ENCODE data around the gene PSME2.

PSME2 gene

GRCh38 chr14:24146978-24147760 lies 759 bp upstream of the PSME2 start, which contains the start of gene RNF31:
TSS of gene RNF31 (plus strand) at chr14:24147498. CDS start at chr14:24147699, 201 bp downstream.
- no peak for TF ChIP-seq CTCF (conservative IDR thresholded peaks at IDR 0.05; ENCODE audit: low read depth, low read length)
- peak within 1 kb of the TSS; percentile 95 for H3K4me3 ChIP-seq (ENCODE audit: low read length)
- DNase-seq (ENCODE audit: low read depth), result peak; percentile 94

- peak overlapping the region; percentile 95 for H3K4me3 ChIP-seq (ENCODE audit: low read length)
- DNase-seq (ENCODE audit: low read depth), result no peak
- TF ChIP-seq CTCF (conservative IDR thresholded peaks at IDR 0.05; ENCODE audit: low read depth, low read length), result no peak
Measured at GRCh38 chr14:24145690-24146452, 539 bp downstream of the PSME2 start.

DNA sequence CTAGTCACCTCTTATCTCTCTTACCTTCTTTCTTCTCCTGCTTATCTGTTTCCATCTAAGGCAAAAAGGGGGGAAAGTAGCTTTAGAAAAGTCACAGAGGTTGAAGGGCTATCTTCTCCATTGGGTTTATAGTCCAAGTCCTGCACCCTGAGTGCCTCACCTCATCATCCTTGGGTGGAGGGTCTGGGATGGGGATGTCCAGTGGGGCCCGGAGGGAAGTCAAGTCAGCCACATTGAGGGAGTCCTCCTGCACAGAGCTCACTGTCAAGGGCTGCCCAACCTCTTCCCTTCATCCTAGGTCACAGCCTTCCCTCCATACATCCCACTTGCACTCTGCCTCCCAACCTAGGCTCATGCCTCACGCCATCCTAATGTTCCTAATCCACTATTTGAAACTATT lies 1.2 kb downstream of the PSME2 start:
- H3K4me3 ChIP-seq (ENCODE audit: low read length), result no peak overlapping the region
- no peak for TF ChIP-seq CTCF (conservative IDR thresholded peaks at IDR 0.05; ENCODE audit: low read depth, low read length)
- DNase-seq (ENCODE audit: low read depth), result no peak

DNA sequence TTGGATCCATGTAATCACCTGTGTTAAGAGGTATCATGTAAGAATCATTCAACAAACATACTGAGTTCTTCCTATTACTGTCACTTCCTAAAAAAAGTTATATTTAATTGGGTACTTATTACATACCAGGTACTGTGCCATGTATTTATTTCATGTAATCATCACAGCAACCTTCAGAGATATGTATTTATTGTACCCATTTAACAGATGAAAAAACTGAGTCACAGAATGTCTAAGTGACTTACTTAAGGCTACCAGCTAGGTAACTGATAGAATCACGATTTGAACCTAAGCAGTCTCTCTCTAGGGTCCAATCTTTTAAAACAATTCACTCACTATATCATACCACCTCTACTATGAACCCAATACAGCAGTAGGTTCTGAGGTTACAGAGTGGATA lies 2.0 kb downstream of the PSME2 start:
- no peak for TF ChIP-seq CTCF (conservative IDR thresholded peaks at IDR 0.05; ENCODE audit: low read depth, low read length)
- DNase-seq (ENCODE audit: low read depth), result no peak
- H3K4me3 ChIP-seq (ENCODE audit: low read length), result no peak overlapping the region

- no peak for TF ChIP-seq CTCF (conservative IDR thresholded peaks at IDR 0.05; ENCODE audit: low read depth, low read length)
- DNase-seq (ENCODE audit: low read depth), result no peak
Measured at GRCh38 chr14:24143511-24143910, 2.9 kb downstream of the PSME2 start.

DNA sequence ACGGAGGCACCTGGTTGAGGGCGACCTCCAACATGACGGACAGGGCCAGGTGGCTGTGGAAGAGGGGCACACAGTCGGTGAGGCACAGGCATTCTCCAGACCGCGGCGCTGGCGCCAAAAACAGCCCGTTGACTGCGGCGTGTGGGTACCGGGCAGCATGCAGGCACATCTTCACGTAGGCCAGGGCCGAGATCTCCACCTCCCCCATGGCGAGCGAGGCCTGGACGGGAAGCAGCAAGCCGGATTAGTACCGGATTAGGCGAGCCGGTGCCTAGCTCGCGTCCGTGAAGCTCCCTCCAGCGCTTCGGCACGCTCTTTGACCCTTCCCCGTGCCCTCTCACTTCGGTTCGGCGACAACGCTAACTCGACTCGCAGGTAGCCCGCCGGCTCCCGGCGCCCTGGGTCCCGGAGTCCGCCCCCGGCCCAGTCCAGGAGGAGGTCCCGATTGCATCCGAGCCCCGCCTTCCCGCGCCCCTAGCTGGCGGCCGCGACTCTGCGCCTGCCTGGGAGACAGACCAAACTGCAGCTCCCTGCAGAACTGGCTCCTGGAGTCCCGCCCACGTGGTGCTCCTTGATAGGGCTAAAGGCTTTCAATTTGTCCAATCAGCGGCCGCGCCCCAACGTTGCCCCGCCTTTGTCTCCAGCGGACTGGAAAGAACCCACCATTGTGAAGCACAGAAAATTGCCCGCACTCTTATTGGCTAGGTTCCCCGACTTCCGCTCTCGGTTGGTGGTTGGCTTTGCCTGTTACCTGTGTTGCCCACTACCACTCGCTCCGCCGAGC lies 5.1 kb downstream of the PSME2 start, which contains the start of gene EMC9:
EMC9 (minus strand) TSS at position 495 of the 784 bp plus-strand sequence; CDS start at position 208, 287 bp downstream.
- TF ChIP-seq CTCF (conservative IDR thresholded peaks at IDR 0.05; ENCODE audit: low read depth, low read length), result peak; percentile 19
- peak; percentile 98 for DNase-seq (ENCODE audit: low read depth)
- H3K4me3 ChIP-seq (ENCODE audit: low read length), result peak within 1 kb of the TSS; percentile 96

More at GRCh38 chr14:24143511-24143910, 2.9 kb downstream of the PSME2 start:
- no peak overlapping the region for H3K4me3 ChIP-seq (ENCODE audit: low read length)
